GM21723 (cell line): ENCODE results near the gene KRTAP2-3.
"Not testable (repeated sequence)": the region's sequence is repeated elsewhere in the genome, so short reads cannot be mapped to it uniquely, and the experiment has no call there.

Experiments used
- ATAC-seq: cut with Tn5 transposase; IDR thresholded peaks from one replicate; pipeline ENCODE4 v1.9.1; 2021; ENCODE audit warnings: mild to moderate bottlenecking, moderate library complexity; ENCODE audit not compliant: unreplicated experiment

KRTAP2-3 gene

DNA sequence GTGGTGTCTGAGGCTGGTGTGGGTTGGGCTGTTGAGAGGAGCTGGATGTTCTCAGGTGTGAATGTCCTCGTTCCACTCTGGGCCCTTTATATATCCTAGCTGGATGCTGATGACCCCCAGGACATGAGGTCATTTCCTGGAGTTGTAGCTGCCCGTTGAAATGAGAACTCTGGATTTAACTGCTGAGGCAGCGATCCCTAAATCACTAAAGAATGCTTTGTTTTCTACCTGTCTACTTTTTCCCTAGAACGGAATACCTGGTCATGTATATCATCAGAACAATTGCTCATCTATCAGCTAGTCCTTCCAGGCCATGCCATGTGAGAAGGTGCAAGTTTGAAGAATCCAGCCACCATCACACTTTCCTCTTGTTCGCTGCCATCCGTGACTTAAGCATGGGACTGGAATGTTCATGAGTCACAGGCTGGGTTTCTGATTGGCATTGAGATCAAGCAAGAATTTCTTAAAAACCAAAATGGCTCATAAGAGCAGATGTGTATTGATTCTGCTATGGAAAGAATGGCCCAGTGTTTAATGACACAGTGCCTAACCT lies at the start of gene KRTAP2-3:
Gene KRTAP2-3, minus strand, starts transcription at position 63 of the 553 bp plus-strand sequence. CDS start 64 bp downstream, outside the sequence.
- no peak for ATAC-seq

DNA sequence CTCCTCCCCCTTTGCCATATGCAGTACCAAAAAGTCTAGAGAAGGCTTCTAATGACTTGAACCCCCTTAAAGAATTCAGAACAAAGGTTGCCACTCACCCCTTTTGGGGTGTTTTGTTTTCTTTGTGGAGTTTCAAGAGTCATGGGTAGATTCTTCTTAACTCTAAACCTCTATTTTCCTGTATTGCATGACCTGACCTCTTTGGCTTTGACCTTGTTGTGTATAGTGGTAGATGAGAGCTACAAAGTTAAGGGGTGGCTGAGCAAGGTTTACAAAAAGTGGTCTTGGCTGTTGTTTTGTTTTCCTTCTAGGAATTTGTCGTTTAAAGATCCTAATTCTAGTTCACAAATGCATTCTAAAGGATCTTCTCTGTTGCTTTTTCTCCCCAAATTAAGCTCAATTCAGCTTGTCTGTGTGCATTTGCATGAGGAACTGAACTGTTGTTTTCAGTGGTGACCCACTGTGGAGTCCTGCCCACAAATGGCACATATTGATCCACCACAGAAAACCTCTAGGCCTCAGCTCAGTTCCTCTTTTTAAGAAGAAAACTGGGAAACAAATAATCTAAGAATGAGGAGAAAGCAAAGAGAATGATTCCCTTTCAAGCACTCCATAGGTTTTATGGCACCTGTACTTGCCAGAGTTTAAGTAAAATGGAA lies 48.9 kb upstream of the KRTAP2-3 start:
- ATAC-seq = not testable (repeated sequence)

- ATAC-seq = no peak
Measured at GRCh38 chr17:41107941-41108450, 48.1 kb upstream of the KRTAP2-3 start.

DNA sequence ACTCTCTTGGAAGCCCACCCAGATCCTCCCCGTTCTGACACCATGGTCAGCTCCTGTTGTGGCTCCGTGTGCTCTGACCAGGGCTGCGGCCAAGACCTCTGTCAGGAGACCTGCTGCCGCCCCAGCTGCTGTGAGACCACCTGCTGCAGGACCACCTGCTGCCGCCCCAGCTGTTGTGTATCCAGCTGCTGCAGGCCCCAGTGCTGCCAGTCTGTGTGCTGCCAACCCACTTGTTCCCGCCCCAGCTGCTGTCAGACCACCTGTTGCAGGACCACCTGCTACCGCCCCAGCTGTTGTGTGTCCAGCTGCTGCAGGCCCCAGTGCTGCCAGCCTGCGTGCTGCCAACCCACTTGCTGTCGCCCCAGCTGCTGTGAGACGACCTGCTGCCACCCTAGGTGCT lies 45.4 kb upstream of the KRTAP2-3 start, which contains the start of gene KRTAP4-9:
Gene KRTAP4-9, plus strand, starts transcription at position 43 of the 400 bp plus-strand sequence. Its CDS starts 0 bp downstream, at position 43.
- ATAC-seq = not testable (repeated sequence)

- ATAC-seq = not testable (repeated sequence)
Measured at GRCh38 chr17:41104386-41105038, 44.6 kb upstream of the KRTAP2-3 start.

DNA sequence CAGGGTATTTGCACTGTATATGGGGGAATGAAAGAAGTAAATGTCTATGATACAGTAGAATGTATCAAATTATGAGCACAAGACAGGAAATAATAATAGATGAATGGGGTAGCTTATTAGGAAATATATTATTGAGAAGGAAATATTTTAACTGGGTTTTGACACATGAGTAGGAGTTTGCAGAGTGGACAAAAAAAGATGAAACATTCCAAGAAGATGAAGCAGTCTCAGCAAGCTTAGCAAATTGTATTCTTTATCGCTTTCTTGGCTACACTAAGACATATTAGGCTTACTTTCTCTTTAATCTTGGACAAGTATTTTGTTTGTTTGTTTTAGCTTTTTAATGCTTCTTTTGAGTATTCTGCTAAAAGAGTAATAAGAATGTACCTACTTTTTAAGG lies 44.0 kb upstream of the KRTAP2-3 start:
- no peak for ATAC-seq

GRCh38 chr17:41101586-41102259 lies 41.8 kb upstream of the KRTAP2-3 start, which contains the start of gene KRTAP4-16:
Gene KRTAP4-16, minus strand, starts transcription at chr17:41102209. Its CDS starts 0 bp downstream, at chr17:41102209.
- no peak for ATAC-seq

- not testable (repeated sequence) for ATAC-seq
Measured at GRCh38 chr17:41099682-41100480, 40.0 kb upstream of the KRTAP2-3 start.

DNA sequence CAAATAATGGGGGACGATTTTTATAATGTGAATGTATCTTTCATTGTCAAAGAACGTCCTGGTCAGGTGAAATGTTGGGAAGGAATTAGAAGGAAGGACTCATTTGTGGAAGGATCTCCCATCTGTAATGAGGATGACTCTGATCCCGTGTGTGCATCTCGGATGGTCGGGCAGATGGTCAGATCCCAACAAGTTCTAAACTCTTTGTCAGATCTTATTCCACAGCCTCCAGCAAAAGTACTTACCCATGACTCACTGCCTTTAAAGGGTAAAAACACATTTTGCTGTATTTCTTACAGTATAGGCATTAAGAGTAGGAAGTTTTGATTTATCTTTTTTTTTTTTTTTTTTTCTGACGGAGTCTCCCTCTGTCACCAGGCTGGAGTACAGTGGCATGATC lies 38.6 kb upstream of the KRTAP2-3 start:
- no peak for ATAC-seq

GRCh38 chr17:41098042-41098441 lies 38.1 kb upstream of the KRTAP2-3 start, which contains the start of gene KRTAP4-8:
Gene KRTAP4-8, minus strand, starts transcription at chr17:41098142. Its CDS starts 58 bp downstream, at chr17:41098084.
- no peak for ATAC-seq

DNA sequence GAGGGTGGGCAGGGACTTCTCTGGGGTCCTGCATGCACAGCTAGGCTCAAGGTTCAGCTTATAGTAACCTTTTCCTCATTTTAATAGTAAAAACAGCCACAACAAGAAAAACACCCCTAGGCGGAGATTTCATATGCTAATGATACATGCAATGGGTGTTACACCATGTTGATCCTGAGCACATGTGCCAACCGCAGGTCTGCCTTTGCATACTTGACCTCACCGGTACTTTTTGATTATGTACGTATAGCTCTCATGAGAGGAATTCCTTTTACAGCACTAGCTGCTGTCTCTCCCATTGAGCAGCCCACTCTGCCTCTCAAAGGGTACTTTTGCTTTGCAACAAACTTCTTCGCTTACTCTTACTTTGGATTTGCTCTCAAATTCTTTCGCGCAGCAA lies 36.1 kb upstream of the KRTAP2-3 start:
- no peak for ATAC-seq

DNA sequence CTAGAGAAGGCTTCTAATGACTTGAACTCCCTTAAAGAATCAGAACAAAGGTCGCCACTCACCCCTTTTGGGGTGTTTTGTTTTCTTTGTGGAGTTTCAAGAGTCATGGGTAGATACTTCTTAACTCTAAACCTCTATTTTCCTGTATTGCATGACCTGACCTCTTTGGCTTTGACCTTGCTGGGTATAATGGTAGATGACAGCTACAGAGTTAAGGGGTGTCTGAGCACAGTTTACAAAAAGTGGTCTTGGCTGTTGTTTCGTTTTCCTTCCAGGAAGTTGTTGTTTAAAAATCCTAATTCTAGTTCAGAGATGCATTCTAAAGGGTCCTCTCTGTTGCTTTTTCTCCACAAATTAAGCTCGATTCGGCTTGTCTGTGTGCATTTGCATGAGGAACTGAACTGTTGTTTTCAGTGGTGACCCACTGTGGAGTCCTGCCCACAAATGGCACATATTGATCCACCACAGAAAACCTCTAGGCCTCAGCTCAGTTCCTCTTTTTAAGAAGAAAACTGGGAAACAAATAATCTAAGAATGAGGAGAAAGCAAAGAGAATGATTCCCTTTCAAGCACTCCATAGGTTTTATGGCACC lies 28.9 kb upstream of the KRTAP2-3 start:
- ATAC-seq = not testable (repeated sequence)

- not testable (repeated sequence) for ATAC-seq
Measured at GRCh38 chr17:41084100-41084856, 24.4 kb upstream of the KRTAP2-3 start, which contains the start of gene KRTAP4-7. Gene KRTAP4-7, plus strand, starts transcription at chr17:41084150. Its CDS starts 57 bp downstream, at chr17:41084207.

DNA sequence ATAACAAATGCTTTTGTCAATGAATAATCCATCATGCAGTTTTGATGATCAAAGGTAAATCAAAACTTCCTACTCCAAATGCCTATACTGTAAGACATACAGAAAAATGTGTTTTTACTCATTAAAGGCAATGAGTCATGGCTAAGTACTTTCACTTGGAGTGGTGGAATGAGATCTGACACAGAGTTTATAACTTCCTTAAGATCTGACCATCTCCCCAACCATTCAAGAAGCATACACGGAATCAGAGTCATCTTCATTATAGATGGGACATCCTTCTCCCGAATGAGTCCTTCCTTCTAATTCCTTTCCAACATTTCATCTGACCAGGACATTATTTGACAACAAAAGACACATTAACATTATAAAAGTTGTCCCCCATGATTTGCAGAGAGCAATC lies 23.5 kb upstream of the KRTAP2-3 start:
- ATAC-seq = not testable (repeated sequence)

DNA sequence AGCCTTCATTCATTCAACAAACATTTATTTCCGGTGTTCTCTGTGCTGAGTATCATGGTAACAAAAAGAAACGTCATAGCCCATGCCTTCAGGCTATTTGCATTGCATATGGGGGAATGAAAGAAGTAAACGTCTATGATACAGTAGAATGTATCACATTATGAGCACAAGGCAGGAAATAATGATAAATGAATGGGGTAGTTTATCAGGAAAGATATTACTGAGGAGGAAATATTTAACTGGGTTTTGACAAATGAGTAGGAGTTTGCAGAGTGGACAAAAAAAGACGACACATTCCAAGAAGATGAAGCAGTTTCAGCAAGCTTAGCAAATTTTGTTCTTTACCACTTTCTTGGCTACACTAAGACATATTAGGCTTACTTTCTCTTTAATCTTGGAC lies 22.7 kb upstream of the KRTAP2-3 start:
- ATAC-seq = no peak

DNA sequence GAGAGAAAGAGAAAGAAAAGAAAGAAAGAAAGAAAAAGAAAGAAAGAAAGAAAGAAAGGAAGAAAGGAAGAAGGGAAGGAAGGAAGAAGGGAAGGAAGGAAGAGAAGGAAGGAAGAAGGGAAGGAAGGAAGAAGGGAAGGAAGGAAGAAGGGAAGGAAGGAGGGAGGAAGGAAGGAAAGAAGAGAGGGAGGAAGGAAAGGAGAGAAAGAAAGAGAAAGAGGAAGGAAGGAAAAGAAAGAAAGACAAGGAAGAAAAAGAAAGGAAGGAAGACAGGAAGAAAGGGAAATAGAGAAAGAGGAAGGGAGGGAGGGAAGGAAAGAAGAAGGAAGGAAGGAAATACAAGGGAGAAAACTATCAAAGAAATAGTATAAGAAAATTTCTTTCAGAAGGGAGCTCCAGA lies 16.9 kb upstream of the KRTAP2-3 start:
- no peak for ATAC-seq

GRCh38 chr17:41073676-41074075 lies 13.8 kb upstream of the KRTAP2-3 start:
- no peak for ATAC-seq

- ATAC-seq = no peak
Measured at GRCh38 chr17:41071606-41072360, 11.9 kb upstream of the KRTAP2-3 start.
